Left lung (tissue), 10 donors: ENCODE results near the gene ATG5. TPM values are rescaled to one million over a fixed set of nuclear protein-coding genes. Genes with fewer than 3 reads are reported as not detected.

ENCODE experiments used
- ATAC-seq: fragments of 200-7000 bp; cut with Tn5 transposase; one replicate; pipeline ENCODE4 v1.9.1; 2020; ENCODE audit warnings: moderate library complexity
- DNase-seq, 4 donors: peaks; one replicate each; pipeline ENCODE4 v3.0.0-alpha.2; 2013 to 2020
- H3K27ac ChIP-seq, 2 donors: fragments of 200-600 bp; sonication (generic) in 1 of 2; one replicate each; pipeline versions ENCODE4 v1.5.0 to v1.8.0; 2020 to 2021
- H3K27me3 ChIP-seq, 2 donors: fragments of 200-600 bp; sonication (generic) in 1 of 2; one replicate each; pipeline versions ENCODE4 v1.5.0 to v1.8.0; 2020 to 2021
- H3K36me3 ChIP-seq, 2 donors: fragments of 200-600 bp; sonication (generic) in 1 of 2; one replicate each; pipeline versions ENCODE4 v1.5.0 to v1.8.0; 2020 to 2021
- H3K4me1 ChIP-seq, 2 donors: fragments of 200-600 bp; one replicate each; pipeline ENCODE4 v1.8.0; 2021
- H3K4me3 ChIP-seq, 2 donors: fragments of 200-600 bp; sonication (generic) in 1 of 2; one replicate each; pipeline versions ENCODE4 v1.5.0 to v1.8.0; 2020 to 2021; ENCODE audit warnings: mild to moderate bottlenecking in 1 of 2
- H3K9me3 ChIP-seq, 2 donors: fragments of 200-600 bp; sonication (generic) in 1 of 2; one replicate each; pipeline versions ENCODE4 v1.5.0 to v1.8.0; 2020 to 2021
- CTCF ChIP-seq, 2 donors: fragments of 200-600 bp; sonication (generic) in 1 of 2; IDR thresholded peaks; one replicate each; pipeline versions ENCODE4 v1.5.0 to v1.8.0; 2021; ENCODE audit warnings: antibody characterized with exemption in 2 of 2
- intact Hi-C, 2 donors: fragments of 100-400 bp; cut with DNase I; formaldehyde crosslinking; loops; one replicate each; pipeline versions ENCODE4 v1.11.2 to v1.14.2; 2022
- polyA plus RNA-seq, 6 donors: library from polyadenylated mRNA; unstranded; fragments of 120-200 nt; gene quantifications; one replicate each; pipeline ENCODE4 v1.2.1, GENCODE V29; 2013; ENCODE audit not compliant: insufficient read length in 6 of 6
- total RNA-seq, 2 donors: library from RNA; stranded (reverse); fragmentation: NEBNext Ultra II Directional; extraction: Animal tissue kit (Norgen Biotek cat#: 25700); gene quantifications; one replicate each; pipeline ENCODE4 v1.2.1, GENCODE V29; 2021
- donor health status: DM: no; HTN: yes; CAD: no.
- donor health status: DM: no; HTN: no; CAD: no.

The ATG5 gene
- total and polyA plus RNA-seq, 8 donors = 30.9 to 42.1 (median 37.4) TPM

DNA sequence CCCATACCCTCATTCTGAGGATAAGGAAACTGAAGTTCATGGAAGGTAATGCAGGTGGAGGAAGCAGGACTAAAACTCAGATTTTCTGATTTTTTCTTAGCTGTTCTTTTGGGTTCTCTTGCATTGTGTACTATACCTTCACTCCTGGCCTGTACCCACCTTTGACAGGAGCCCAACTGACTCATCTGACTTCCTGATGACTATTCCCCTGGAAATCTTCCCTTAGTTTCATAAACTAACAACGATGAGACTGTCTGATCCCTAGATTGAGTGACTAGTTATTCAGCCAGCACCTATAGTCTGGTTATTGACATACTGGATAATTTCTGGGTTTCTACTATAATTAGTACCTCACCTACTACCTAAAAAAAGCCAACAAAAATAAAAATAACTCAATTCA lies 45.1 kb upstream of the ATG5 start:
- no peak for TF ChIP-seq CTCF (IDR thresholded peaks at IDR 0.05)
- Histone ChIP-seq H3K36me3 (no peaks in the 10 kb centered on the region), H3K9me3 (no peaks in the 10 kb centered on the region), H3K4me1 (no peaks in the 10 kb centered on the region), H3K27me3 (no peaks in the 10 kb centered on the region), H3K27ac (no peak overlapping the region), H3K4me3 (no peak overlapping the region)
- intact Hi-C loops = no loop called here
- ATAC-seq (peak; percentile 18), DNase-seq (no peak)

- Histone ChIP-seq H3K4me1 (no peaks in the 10 kb centered on the region), H3K9me3 (no peaks in the 10 kb centered on the region), H3K36me3 (no peaks in the 10 kb centered on the region), H3K27ac (no peak overlapping the region), H3K27me3 (peaks cover 0 to 3% of the 10 kb centered on the region in 2 donors), H3K4me3 (no peak overlapping the region)
- ATAC-seq (no peak), DNase-seq (no peak)
- intact Hi-C loops = no loop called here
- TF ChIP-seq CTCF (IDR thresholded peaks at IDR 0.05) = no peak
Measured at GRCh38 chr6:106369739-106370138, 44.2 kb upstream of the ATG5 start.

DNA sequence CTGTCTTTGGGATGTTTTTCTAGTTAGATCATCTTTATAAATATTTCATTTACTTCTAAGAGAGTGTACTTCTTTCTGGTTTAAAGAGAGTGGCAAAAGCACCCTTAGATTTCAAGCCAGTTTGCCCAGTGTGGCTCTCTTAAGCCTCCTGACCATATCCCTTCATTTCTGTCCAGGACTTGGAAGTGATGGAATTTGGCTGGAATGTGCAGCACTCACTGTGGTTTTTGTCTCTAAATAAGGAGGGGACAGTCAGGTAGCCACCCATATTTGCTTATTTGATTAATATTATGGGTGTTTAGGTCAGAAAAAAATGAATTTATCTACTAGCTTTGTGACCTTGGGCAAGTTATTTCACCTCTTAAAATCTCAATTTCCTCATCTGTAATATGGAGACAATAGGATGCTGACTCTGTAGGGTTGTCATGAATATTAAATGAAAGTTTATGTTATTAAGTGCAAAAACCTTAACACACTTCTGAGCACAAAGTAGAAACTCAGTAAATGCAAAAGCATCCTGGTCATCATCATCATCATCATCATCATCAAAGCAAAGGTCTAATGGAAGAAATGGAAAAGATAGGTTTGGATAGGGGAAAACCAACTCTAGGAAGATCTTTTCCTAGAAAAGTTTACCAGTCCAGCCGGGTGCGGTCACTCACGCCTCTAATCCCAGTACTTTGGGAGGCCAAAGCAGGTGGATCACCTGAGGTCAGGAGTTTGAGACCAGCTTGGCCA lies 38.0 kb upstream of the ATG5 start:
- H3K27me3 ChIP-seq = peaks cover 28 to 54% of the 10 kb centered on the region in 2 donors
- TF ChIP-seq CTCF (IDR thresholded peaks at IDR 0.05) = no peak
- no peak for ATAC-seq
- intact Hi-C loops = no loop called here
- H3K4me3 ChIP-seq = no peak overlapping the region
- H3K4me1 ChIP-seq = peaks cover 4 to 18% of the 10 kb centered on the region in 2 donors
- H3K36me3 ChIP-seq = no peaks in the 10 kb centered on the region
- DNase-seq = no peak
- no peaks in the 10 kb centered on the region for H3K9me3 ChIP-seq
- H3K27ac ChIP-seq = no peak overlapping the region

GRCh38 chr6:106360989-106361430 lies 35.5 kb upstream of the ATG5 start:
- peaks cover 39 to 80% of the 10 kb centered on the region in 2 donors for H3K27me3 ChIP-seq
- TF ChIP-seq CTCF (IDR thresholded peaks at IDR 0.05) = no peak
- H3K4me1 ChIP-seq = peaks cover 4 to 18% of the 10 kb centered on the region in 2 donors
- H3K27ac ChIP-seq = no peak overlapping the region
- intact Hi-C loops = no loop called here
- peak overlapping the region; percentile 42 to 43 for H3K4me3 ChIP-seq
- ATAC-seq (peak; percentile 58), DNase-seq (peak in 2 of 4 donors; percentile 36 to 83)
- no peaks in the 10 kb centered on the region for H3K36me3 ChIP-seq
- no peaks in the 10 kb centered on the region for H3K9me3 ChIP-seq

DNA sequence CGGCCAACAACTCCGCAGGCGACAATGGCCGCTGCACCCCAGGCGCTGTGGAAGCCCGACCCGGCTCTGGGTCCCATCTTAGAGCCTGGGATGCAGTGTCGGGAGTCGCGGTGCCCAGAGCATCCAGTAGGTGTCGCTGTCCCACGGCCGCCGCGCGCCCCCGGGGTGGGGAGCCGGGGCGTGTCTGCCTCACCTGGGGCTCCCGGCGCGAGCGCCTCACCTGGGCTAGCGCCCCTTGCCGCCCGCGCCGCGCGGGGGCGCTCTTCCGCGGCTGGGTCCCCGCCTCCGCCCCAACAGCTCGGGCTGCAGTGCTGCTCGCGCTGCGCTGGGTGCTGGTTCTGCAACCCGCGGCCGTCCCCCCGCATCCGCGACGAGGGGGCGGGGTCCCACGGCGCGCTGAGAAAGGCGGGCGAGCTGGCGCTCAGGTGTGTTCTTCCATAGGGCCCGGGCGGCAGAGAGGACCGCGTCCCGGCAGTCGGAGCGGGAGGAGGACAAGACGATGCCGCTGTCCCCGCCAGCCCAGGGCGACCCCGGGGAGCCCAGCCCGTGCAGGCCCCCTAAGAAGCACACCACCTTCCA lies 34.9 kb upstream of the ATG5 start, which contains the start of gene CRYBG1:
Gene CRYBG1 (plus strand): TSS at position 308 of the 579 bp plus-strand sequence. CDS start 192 bp downstream, at position 500.
- peaks cover 39 to 85% of the 10 kb centered on the region in 2 donors for H3K27me3 ChIP-seq
- DNase-seq (peak in 3 of 4 donors; percentile 67 to 93 (median 70)), ATAC-seq (peak; percentile 99)
- no peaks in the 10 kb centered on the region for H3K9me3 ChIP-seq
- peak; percentile 87 to 93 for TF ChIP-seq CTCF (IDR thresholded peaks at IDR 0.05)
- H3K36me3 ChIP-seq = no peaks in the 10 kb centered on the region
- peaks cover 4 to 18% of the 10 kb centered on the region in 2 donors for H3K4me1 ChIP-seq
- intact Hi-C loops = no loop called here
- H3K27ac ChIP-seq = no peak within 1 kb of the TSS
- peak within 1 kb of the TSS; percentile 42 to 43 for H3K4me3 ChIP-seq
